HG02938 (cell line): ENCODE measurements around the gene RC3H1.
"Not testable (repeated sequence)": the region's sequence is repeated elsewhere in the genome, so short reads cannot be mapped to it uniquely, and the experiment has no call there.

Source experiments
- ATAC-seq: cut with Tn5 transposase; IDR thresholded peaks from one replicate; pipeline ENCODE4 v1.9.1; 2021; ENCODE audit warnings: mild to moderate bottlenecking, moderate library complexity; ENCODE audit not compliant: unreplicated experiment

RC3H1 gene

GRCh38 chr1:174031099-174031498, 8.9 kb upstream of the RC3H1 start:
- no peak for ATAC-seq

GRCh38 chr1:174028495-174028894, 6.3 kb upstream of the RC3H1 start:
- ATAC-seq, result no peak

GRCh38 chr1:174023440-174023839, 1.3 kb upstream of the RC3H1 start:
- ATAC-seq, result no peak

- no peak for ATAC-seq
These were observed 770 bp upstream of the RC3H1 start for GRCh38 chr1:174022976-174023277.

GRCh38 chr1:174021591-174022079, 522 bp downstream of the RC3H1 start:
- ATAC-seq, result peak; percentile 37

- ATAC-seq, result no peak
These were observed 3.6 kb downstream of the RC3H1 start for GRCh38 chr1:174018565-174018964.

- ATAC-seq, result no peak
These were observed 4.8 kb downstream of the RC3H1 start for GRCh38 chr1:174017231-174017970.

GRCh38 chr1:174013864-174014418, 8.2 kb downstream of the RC3H1 start:
- ATAC-seq, result no peak

- no peak for ATAC-seq
These were observed 13.2 kb downstream of the RC3H1 start for GRCh38 chr1:174008979-174009378.

GRCh38 chr1:174008269-174008668, 13.9 kb downstream of the RC3H1 start:
- no peak for ATAC-seq

- ATAC-seq, result no peak
These were observed 14.3 kb downstream of the RC3H1 start for GRCh38 chr1:174007851-174008250.

GRCh38 chr1:174005032-174005431, 17.1 kb downstream of the RC3H1 start:
- peak; percentile 95 for ATAC-seq

GRCh38 chr1:174003867-174004266, 18.3 kb downstream of the RC3H1 start:
- no peak for ATAC-seq

GRCh38 chr1:174001573-174001972, 20.6 kb downstream of the RC3H1 start:
- ATAC-seq, result no peak

GRCh38 chr1:174000371-174000770, 21.8 kb downstream of the RC3H1 start:
- no peak for ATAC-seq

GRCh38 chr1:173997791-173998190, 24.4 kb downstream of the RC3H1 start:
- ATAC-seq, result no peak

- no peak for ATAC-seq
These were observed 25.2 kb downstream of the RC3H1 start for GRCh38 chr1:173996995-173997394.

GRCh38 chr1:173995475-173995874, 26.7 kb downstream of the RC3H1 start:
- no peak for ATAC-seq

GRCh38 chr1:173993948-173994347, 28.2 kb downstream of the RC3H1 start:
- not testable (repeated sequence) for ATAC-seq

- no peak for ATAC-seq
These were observed 34.1 kb downstream of the RC3H1 start for GRCh38 chr1:173988068-173988467.

GRCh38 chr1:173986951-173987350, 35.2 kb downstream of the RC3H1 start:
- ATAC-seq, result no peak

- ATAC-seq, result no peak
These were observed 51.9 kb downstream of the RC3H1 start for GRCh38 chr1:173970252-173970651.

GRCh38 chr1:173965896-173966295, 56.3 kb downstream of the RC3H1 start:
- ATAC-seq, result not testable (repeated sequence)
